Upper lobe of right lung (tissue), 1 donor: ENCODE measurements around the gene STX3. TPM values are rescaled to one million over a fixed set of nuclear protein-coding genes. Genes with fewer than 3 reads are reported as not detected.

Source experiments
- ATAC-seq: fragments of 200-7000 bp; cut with Tn5 transposase; one replicate; pipeline ENCODE4 v1.9.1; 2020; ENCODE audit warnings: mild to moderate bottlenecking, moderate library complexity
- DNase-seq: peaks from one replicate; pipeline ENCODE4 v3.0.0-alpha.2; 2020
- H3K27ac ChIP-seq: fragments of 200-600 bp; one replicate; pipeline ENCODE4 v1.8.0; 2022
- H3K27me3 ChIP-seq: fragments of 200-600 bp; one replicate; pipeline ENCODE4 v1.8.0; 2022; ENCODE audit warnings: mild to moderate bottlenecking
- H3K36me3 ChIP-seq: fragments of 200-600 bp; one replicate; pipeline ENCODE4 v1.8.0; 2022
- H3K4me1 ChIP-seq: fragments of 200-600 bp; one replicate; pipeline ENCODE4 v1.8.0; 2022
- H3K4me3 ChIP-seq: fragments of 200-600 bp; one replicate; pipeline ENCODE4 v1.8.0; 2022; ENCODE audit warnings: mild to moderate bottlenecking
- H3K9me3 ChIP-seq: fragments of 200-600 bp; one replicate; pipeline ENCODE4 v1.8.0; 2022
- CTCF ChIP-seq: fragments of 200-600 bp; IDR thresholded peaks from one replicate; pipeline ENCODE4 v1.8.0; 2022; ENCODE audit warnings: antibody characterized with exemption
- intact Hi-C: fragments of 100-400 bp; cut with DNase I; formaldehyde crosslinking; loops from one replicate; pipeline ENCODE4 v1.11.0; 2022
- total RNA-seq: library from RNA; stranded (reverse); fragmentation: NEBNext Ultra II Directional; extraction: Animal tissue kit (Norgen Biotek cat#: 25700); gene quantifications from one replicate; pipeline ENCODE4 v1.2.1, GENCODE V29; 2021
- donor health status: DM: no; HTN: yes; CAD: no; lungs with severe emphysema.

STX3 gene
- total RNA-seq, 1 donor from 2014 or later = 75.1 TPM

DNA sequence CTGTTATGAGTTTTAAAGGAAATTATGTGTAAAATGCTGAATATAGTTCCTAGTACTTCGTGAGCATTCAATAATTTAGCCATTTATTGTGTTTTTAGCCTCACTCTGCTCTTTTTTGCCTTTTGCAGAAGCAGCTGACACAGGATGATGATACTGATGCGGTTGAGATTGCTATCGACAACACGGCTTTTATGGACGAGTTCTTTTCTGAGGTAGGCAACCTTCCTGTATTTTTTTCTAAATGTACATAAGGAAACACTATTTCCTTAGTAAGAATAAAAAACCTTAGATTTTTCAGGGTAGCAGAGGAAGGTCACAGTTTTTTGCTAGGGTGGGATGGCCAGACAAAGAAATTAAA is 17.9 kb downstream of the STX3 start:
- Histone ChIP-seq H3K27ac (peak overlapping the region; percentile 36), H3K4me3 (no peak overlapping the region), H3K4me1 (peaks cover 42% of the 10 kb centered on the region), H3K27me3 (no peaks in the 10 kb centered on the region), H3K9me3 (no peaks in the 10 kb centered on the region), H3K36me3 (peaks cover 33% of the 10 kb centered on the region)
- no peak for TF ChIP-seq CTCF
- ATAC-seq (no peak), DNase-seq (no peak)
- intact Hi-C loops = no loop called here

DNA sequence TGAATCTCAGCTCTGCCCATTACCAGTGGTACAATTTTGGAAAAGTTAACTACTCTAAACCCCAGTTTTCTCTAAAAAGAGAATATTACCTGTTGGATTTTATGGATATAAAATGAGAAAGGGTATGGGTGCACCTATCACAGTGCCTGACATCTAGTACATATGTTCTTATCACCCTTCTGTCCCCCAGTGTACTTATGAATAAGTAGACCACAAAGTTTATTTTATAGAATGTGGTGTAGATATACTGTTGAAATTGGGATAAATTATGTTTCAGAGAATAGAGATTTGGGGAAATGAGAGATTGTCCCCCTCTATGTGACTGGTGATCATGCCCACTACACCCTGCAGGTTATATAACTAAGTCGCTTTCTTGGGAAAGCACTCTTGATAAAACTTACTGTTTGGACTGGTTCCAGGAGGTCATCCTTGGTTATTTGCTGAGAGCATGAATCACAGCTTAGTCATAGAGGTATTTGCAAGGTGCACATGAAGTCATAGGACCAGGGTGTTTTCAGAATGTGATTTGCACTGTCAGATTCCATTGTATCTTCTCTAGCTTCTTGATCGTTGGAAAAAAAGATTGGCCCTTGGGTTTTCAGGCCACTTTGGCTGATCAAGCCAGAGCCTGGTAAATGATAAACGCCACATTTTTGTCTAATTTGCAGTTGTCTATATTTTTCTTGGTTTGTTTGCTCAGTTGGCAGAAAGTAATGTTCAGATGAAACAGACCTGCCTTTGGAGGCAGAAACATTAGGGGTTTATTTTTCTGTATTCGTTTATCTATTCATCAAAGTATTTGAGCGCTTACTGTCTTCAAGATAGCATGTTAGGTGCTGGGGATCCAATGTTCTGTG is 21.3 kb downstream of the STX3 start:
- no peak overlapping the region for H3K4me3 ChIP-seq
- no peak for TF ChIP-seq CTCF
- no peaks in the 10 kb centered on the region for H3K9me3 ChIP-seq
- intact Hi-C loops = no loop called here
- H3K4me1 ChIP-seq = peaks cover 26% of the 10 kb centered on the region
- H3K36me3 ChIP-seq = peaks cover 33% of the 10 kb centered on the region
- no peaks in the 10 kb centered on the region for H3K27me3 ChIP-seq
- DNase-seq (no peak), ATAC-seq (peak; percentile 62)
- peak overlapping the region; percentile 42 for H3K27ac ChIP-seq

GRCh38 chr11:59777104-59777503 is 21.9 kb downstream of the STX3 start:
- H3K36me3 ChIP-seq = peaks cover 33% of the 10 kb centered on the region
- intact Hi-C loops = no loop called here
- no peaks in the 10 kb centered on the region for H3K9me3 ChIP-seq
- DNase-seq (no peak), ATAC-seq (peak; percentile 13)
- peaks cover 19% of the 10 kb centered on the region for H3K4me1 ChIP-seq
- TF ChIP-seq CTCF = no peak
- H3K27ac ChIP-seq = no peak overlapping the region
- H3K4me3 ChIP-seq = no peak overlapping the region
- no peaks in the 10 kb centered on the region for H3K27me3 ChIP-seq

- intact Hi-C loops = no loop called here
- no peak overlapping the region for H3K4me3 ChIP-seq
- no peak for DNase-seq
- H3K36me3 ChIP-seq = peaks cover 31% of the 10 kb centered on the region
- H3K4me1 ChIP-seq = peaks cover 13% of the 10 kb centered on the region
- no peaks in the 10 kb centered on the region for H3K27me3 ChIP-seq
- ATAC-seq = peak; percentile 27
- no peaks in the 10 kb centered on the region for H3K9me3 ChIP-seq
- H3K27ac ChIP-seq = no peak overlapping the region
- no peak for TF ChIP-seq CTCF
Observed at GRCh38 chr11:59778122-59778521, 22.9 kb downstream of the STX3 start.

GRCh38 chr11:59779487-59779886 is 24.3 kb downstream of the STX3 start:
- ATAC-seq = no peak
- Histone ChIP-seq H3K4me3 (no peak overlapping the region), H3K27ac (no peak overlapping the region), H3K4me1 (peaks cover 13% of the 10 kb centered on the region), H3K36me3 (peaks cover 19% of the 10 kb centered on the region), H3K27me3 (no peaks in the 10 kb centered on the region), H3K9me3 (no peaks in the 10 kb centered on the region)
- intact Hi-C loops = no loop called here
- TF ChIP-seq CTCF = no peak
- DNase-seq = no peak
